Measurements from ENCODE around the gene CLPTM1L. TPM values are rescaled to one million over a fixed set of nuclear protein-coding genes. Genes with fewer than 3 reads are reported as not detected.

The CLPTM1L gene
- total RNA-seq, result 100 to 1,000 TPM in 2 of 4 donors, 10 to 100 TPM in 2; 92.3 to 132 (median 108) TPM

- no peak for TF ChIP-seq CTCF (IDR thresholded peaks at IDR 0.05; ENCODE audit: low read depth)
These were observed at the start of gene CLPTM1L for GRCh38 chr5:1344975-1345838. Gene CLPTM1L, minus strand, starts transcription at chr5:1345099. Its CDS starts 258 bp downstream, at chr5:1344841.

- TF ChIP-seq CTCF (IDR thresholded peaks at IDR 0.05; ENCODE audit: low read depth), result no peak
These were observed 48.9 kb upstream of the CLPTM1L start for GRCh38 chr5:1393571-1394501.

GRCh38 chr5:1392801-1393565 is 48.1 kb upstream of the CLPTM1L start:
- TF ChIP-seq CTCF (IDR thresholded peaks at IDR 0.05; ENCODE audit: low read depth), result no peak

- TF ChIP-seq CTCF (IDR thresholded peaks at IDR 0.05; ENCODE audit: low read depth), result no peak
These were observed 47.4 kb upstream of the CLPTM1L start for GRCh38 chr5:1392261-1392660.

GRCh38 chr5:1391691-1392090 is 46.8 kb upstream of the CLPTM1L start:
- TF ChIP-seq CTCF (IDR thresholded peaks at IDR 0.05; ENCODE audit: low read depth), result no peak

- TF ChIP-seq CTCF (IDR thresholded peaks at IDR 0.05; ENCODE audit: low read depth), result no peak
These were observed 46.1 kb upstream of the CLPTM1L start for GRCh38 chr5:1390861-1391600.
